ENCODE results near the gene PHF21B. TPM values are rescaled to one million over a fixed set of nuclear protein-coding genes. Genes with fewer than 3 reads are reported as not detected.

The PHF21B gene
- total RNA-seq, 3 donors from 2014 or later (not counting 1 experiment from before 2014, with no cell fraction given): not detected

DNA sequence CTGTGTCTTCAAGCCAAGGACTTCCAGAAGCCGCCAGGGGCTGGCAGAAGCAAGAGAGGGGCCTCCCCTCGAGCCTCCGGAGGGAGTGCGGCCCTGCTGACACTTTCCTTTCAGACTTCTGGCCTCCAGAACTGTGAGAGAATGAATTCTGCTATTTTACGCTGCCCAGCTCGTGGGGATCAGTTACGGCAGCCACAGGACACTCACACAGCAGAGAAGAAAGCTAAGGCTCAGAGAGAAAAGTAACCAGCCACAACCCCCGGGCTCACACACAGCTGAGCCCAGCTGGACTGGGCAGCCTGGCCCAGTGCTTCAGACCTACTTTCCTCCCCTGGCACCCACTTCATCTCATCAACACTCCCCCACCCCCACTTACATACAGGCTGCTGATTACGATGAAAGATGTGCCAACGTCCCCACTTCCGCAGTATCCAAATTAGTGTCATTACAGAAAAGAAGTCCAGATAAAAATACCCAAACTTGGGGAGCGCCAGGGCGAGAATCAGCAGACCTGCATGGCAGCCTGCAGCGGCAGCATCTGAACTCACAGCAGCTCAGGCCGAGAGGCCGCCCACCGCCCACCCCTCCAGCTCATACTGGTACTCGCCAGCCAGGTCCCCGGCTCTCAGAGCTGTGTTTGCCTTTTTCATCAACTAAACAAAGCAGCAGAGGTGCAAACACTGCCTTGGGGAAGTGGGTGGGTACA lies 15.3 kb downstream of the PHF21B start:
- no peak overlapping the region for H3K27ac Mint-ChIP-seq
- H3K4me1 Mint-ChIP-seq: no peaks in the 10 kb centered on the region
- no peak overlapping the region for H3K4me3 ChIP-seq (ENCODE audit: low read length)
- H3K9me3 ChIP-seq (ENCODE audit: control insufficient read depth, insufficient read depth, low read length): no peaks in the 10 kb centered on the region
- peaks cover 17 to 19% of the 10 kb centered on the region in 2 donors for H3K27me3 Mint-ChIP-seq (ENCODE audit: low read depth in 2 of 2)
- no peak overlapping the region for H3K27ac ChIP-seq (ENCODE audit: low read length)
- H3K4me3 Mint-ChIP-seq: no peak overlapping the region
- ATAC-seq: no peak
- 84% methylated on average over 19 of the region's 19 CpGs for WGBS (ENCODE audit: insufficient coverage)
- H3K27me3 ChIP-seq (ENCODE audit: control insufficient read depth, insufficient read depth, low read length): no peaks in the 10 kb centered on the region
- DNase-seq: no peak
- H3K36me3 ChIP-seq (ENCODE audit: control insufficient read depth, insufficient read depth, low read length): no peaks in the 10 kb centered on the region
- H3K4me1 ChIP-seq (ENCODE audit: control insufficient read depth, insufficient read depth, low read length): no peaks in the 10 kb centered on the region
- TF ChIP-seq, protein P1, sequence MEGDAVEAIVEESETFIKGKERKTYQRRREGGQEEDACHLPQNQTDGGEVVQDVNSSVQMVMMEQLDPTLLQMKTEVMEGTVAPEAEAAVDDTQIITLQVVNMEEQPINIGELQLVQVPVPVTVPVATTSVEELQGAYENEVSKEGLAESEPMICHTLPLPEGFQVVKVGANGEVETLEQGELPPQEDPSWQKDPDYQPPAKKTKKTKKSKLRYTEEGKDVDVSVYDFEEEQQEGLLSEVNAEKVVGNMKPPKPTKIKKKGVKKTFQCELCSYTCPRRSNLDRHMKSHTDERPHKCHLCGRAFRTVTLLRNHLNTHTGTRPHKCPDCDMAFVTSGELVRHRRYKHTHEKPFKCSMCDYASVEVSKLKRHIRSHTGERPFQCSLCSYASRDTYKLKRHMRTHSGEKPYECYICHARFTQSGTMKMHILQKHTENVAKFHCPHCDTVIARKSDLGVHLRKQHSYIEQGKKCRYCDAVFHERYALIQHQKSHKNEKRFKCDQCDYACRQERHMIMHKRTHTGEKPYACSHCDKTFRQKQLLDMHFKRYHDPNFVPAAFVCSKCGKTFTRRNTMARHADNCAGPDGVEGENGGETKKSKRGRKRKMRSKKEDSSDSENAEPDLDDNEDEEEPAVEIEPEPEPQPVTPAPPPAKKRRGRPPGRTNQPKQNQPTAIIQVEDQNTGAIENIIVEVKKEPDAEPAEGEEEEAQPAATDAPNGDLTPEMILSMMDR (IDR thresholded peaks at IDR 0.05): no peak
- intact Hi-C loops (cut with micrococcal nuclease): no loop called here
- no peaks in the 10 kb centered on the region for H3K36me3 Mint-ChIP-seq
- H3K9me3 Mint-ChIP-seq: no peaks in the 10 kb centered on the region

GRCh38 chr22:44992166-44992565 lies 17.6 kb downstream of the PHF21B start:
- Mint-ChIP-seq H3K9me3 (no peaks in the 10 kb centered on the region), H3K27ac (no peak overlapping the region), H3K27me3 (ENCODE audit: low read depth in 2 of 2) (peaks cover 10 to 13% of the 10 kb centered on the region in 2 donors), H3K36me3 (no peaks in the 10 kb centered on the region), H3K4me1 (no peaks in the 10 kb centered on the region), H3K4me3 (no peak overlapping the region)
- TF ChIP-seq, protein P1 (IDR thresholded peaks at IDR 0.05): no peak
- H3K27me3 ChIP-seq (ENCODE audit: control insufficient read depth, insufficient read depth, low read length): no peaks in the 10 kb centered on the region
- H3K9me3 ChIP-seq (ENCODE audit: control insufficient read depth, insufficient read depth, low read length): no peaks in the 10 kb centered on the region
- no peaks in the 10 kb centered on the region for H3K4me1 ChIP-seq (ENCODE audit: control insufficient read depth, insufficient read depth, low read length)
- intact Hi-C loops (cut with micrococcal nuclease): no loop called here
- WGBS (ENCODE audit: insufficient coverage): 88% methylated on average over 13 of the region's 13 CpGs
- no peak overlapping the region for H3K27ac ChIP-seq (ENCODE audit: low read length)
- no peaks in the 10 kb centered on the region for H3K36me3 ChIP-seq (ENCODE audit: control insufficient read depth, insufficient read depth, low read length)
- DNase-seq: no peak
- no peak overlapping the region for H3K4me3 ChIP-seq (ENCODE audit: low read length)
- no peak for ATAC-seq

DNA sequence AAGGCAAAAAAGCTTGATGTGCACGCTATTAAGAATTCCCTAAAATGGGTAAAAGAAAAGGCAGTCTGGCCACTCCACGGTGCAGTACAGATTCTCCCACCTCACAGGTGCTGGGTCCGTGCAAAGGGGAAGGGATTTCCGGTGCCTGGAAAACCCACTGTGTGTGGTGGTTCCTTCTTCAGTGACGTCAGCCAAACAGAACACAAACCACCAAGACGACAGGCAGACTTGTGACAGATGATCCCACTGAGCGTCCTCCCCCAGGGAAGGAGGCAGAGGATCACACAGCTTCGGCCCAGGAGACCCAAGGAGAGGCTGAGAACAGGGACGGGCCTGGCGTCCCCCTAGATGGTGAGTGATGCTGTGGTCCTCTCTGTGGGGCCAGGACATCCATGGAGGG lies 18.6 kb downstream of the PHF21B start:
- Histone ChIP-seq H3K27me3 (ENCODE audit: control insufficient read depth, insufficient read depth, low read length) (no peaks in the 10 kb centered on the region), H3K4me3 (ENCODE audit: low read length) (no peak overlapping the region)
- intact Hi-C loops (cut with micrococcal nuclease): no loop called here

More for the DNA sequence above, 18.6 kb downstream of the PHF21B start:
- Mint-ChIP-seq H3K27me3 (ENCODE audit: low read depth in 2 of 2) (peaks cover 6 to 8% of the 10 kb centered on the region in 2 donors), H3K9me3 (no peaks in the 10 kb centered on the region), H3K4me1 (no peaks in the 10 kb centered on the region), H3K36me3 (no peaks in the 10 kb centered on the region), H3K27ac (no peak overlapping the region), H3K4me3 (no peak overlapping the region)
- no peak overlapping the region for H3K27ac ChIP-seq (ENCODE audit: low read length)
- H3K4me1 ChIP-seq (ENCODE audit: control insufficient read depth, insufficient read depth, low read length): no peaks in the 10 kb centered on the region
- no peaks in the 10 kb centered on the region for H3K36me3 ChIP-seq (ENCODE audit: control insufficient read depth, insufficient read depth, low read length)
- WGBS (ENCODE audit: insufficient coverage): 83% methylated on average over 9 of the region's 10 CpGs
- DNase-seq (no peak), ATAC-seq (no peak)
- H3K9me3 ChIP-seq (ENCODE audit: control insufficient read depth, insufficient read depth, low read length): no peaks in the 10 kb centered on the region
- TF ChIP-seq, protein P1 (IDR thresholded peaks at IDR 0.05): no peak

Data from natural killer cell (primary cell).